ENCODE results near the gene LCP2.

The LCP2 gene

GRCh38 chr5:170202117-170202516, 95.5 kb downstream of the LCP2 start:
- DNase-seq = no peak

GRCh38 chr5:170201311-170201710, 96.3 kb downstream of the LCP2 start:
- DNase-seq = no peak

GRCh38 chr5:170200876-170201275, 96.7 kb downstream of the LCP2 start:
- no peak for DNase-seq
